HUES48 (cell line): Measurements from ENCODE around the gene ESR1.

Source experiments
- H3K27ac ChIP-seq: one replicate; pipeline ENCODE4 v1.7.0; 2013; ENCODE audit warnings: low read depth, low read length, inconsistent platforms
- H3K27me3 ChIP-seq: 2 replicates; pipeline ENCODE4 v1.6.1; 2013; ENCODE audit warnings: mild to moderate bottlenecking, low read length; ENCODE audit not compliant: control insufficient read depth, insufficient read depth
- H3K36me3 ChIP-seq: 2 replicates; pipeline ENCODE4 v1.6.1; 2013; ENCODE audit warnings: low read length; ENCODE audit not compliant: control insufficient read depth, insufficient read depth
- H3K4me1 ChIP-seq: 2 replicates; pipeline ENCODE4 v1.6.1; 2013; ENCODE audit warnings: mild to moderate bottlenecking, low read length; ENCODE audit not compliant: control insufficient read depth, insufficient read depth
- H3K4me3 ChIP-seq: 2 replicates; pipeline ENCODE4 v1.5.1; 2013; ENCODE audit warnings: mild to moderate bottlenecking, low read depth, low read length
- H3K9ac ChIP-seq: 2 replicates; pipeline ENCODE4 v1.6.1; 2013; ENCODE audit warnings: mild to moderate bottlenecking, low read depth, low read length, moderate library complexity
- H3K9me3 ChIP-seq: 2 replicates; pipeline ENCODE4 v1.6.1; 2013; ENCODE audit warnings: low read length; ENCODE audit not compliant: control insufficient read depth, insufficient read depth

ESR1 gene

GRCh38 chr6:152173321-152173720 is 365.8 kb downstream of the ESR1 start:
- no peaks in the 10 kb centered on the region for H3K27me3 ChIP-seq
- no peaks in the 10 kb centered on the region for H3K4me1 ChIP-seq
- no peaks in the 10 kb centered on the region for H3K36me3 ChIP-seq
- H3K27ac ChIP-seq: no peak overlapping the region
- H3K9ac ChIP-seq: no peak overlapping the region
- H3K9me3 ChIP-seq: no peaks in the 10 kb centered on the region
- H3K4me3 ChIP-seq: no peak overlapping the region

GRCh38 chr6:152173957-152174356 is 366.5 kb downstream of the ESR1 start:
- H3K4me3 ChIP-seq: no peak overlapping the region
- no peaks in the 10 kb centered on the region for H3K27me3 ChIP-seq
- H3K9ac ChIP-seq: no peak overlapping the region
- no peak overlapping the region for H3K27ac ChIP-seq
- H3K9me3 ChIP-seq: no peaks in the 10 kb centered on the region
- no peaks in the 10 kb centered on the region for H3K4me1 ChIP-seq
- H3K36me3 ChIP-seq: no peaks in the 10 kb centered on the region

- Histone ChIP-seq H3K27me3 (no peaks in the 10 kb centered on the region), H3K9ac (no peak overlapping the region), H3K9me3 (no peaks in the 10 kb centered on the region), H3K27ac (no peak overlapping the region), H3K4me1 (no peaks in the 10 kb centered on the region), H3K4me3 (no peak overlapping the region), H3K36me3 (no peaks in the 10 kb centered on the region)
Observed at GRCh38 chr6:152176268-152176667, 368.8 kb downstream of the ESR1 start.
